B cell (primary cell): ENCODE data around the gene FBXO28.

Experiments used
- CTCF ChIP-seq: fragments of 200-600 bp; IDR thresholded peaks from one replicate; pipeline ENCODE4 v1.8.0; 2022; ENCODE audit warnings: antibody characterized with exemption, mild to moderate bottlenecking
- EZH2 ChIP-seq: IDR thresholded peaks from 2 replicates; pipeline ENCODE4 v1.6.1; 2012; ENCODE audit warnings: borderline replicate concordance, low read depth, mild to moderate bottlenecking, moderate library complexity, low read length; ENCODE audit not compliant: insufficient read depth, poor library complexity, severe bottlenecking

- TF ChIP-seq CTCF = no peak
- TF ChIP-seq EZH2 = no peak
Measured at GRCh38 chr1:224188286-224188685, 74.4 kb downstream of the FBXO28 start.
